ENCODE data around the gene PCDH15.

DNA sequence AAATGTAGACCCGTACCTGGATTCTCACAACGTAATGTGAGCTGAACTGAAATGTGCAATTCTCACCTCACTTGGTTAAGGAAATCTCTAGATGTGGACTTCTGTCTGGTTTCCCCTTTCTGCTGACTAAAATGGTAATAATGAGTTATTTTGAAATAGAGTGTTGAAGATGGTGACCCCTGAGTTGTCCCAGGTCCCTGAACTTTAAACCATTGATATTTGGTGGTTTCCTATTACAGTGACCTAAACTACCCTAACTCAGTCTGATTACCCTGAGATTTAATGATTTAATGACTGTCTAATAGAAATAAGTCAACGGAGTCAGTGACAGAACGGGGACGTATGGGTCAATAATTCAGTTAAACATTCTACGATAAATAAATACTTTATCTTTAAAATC, 845.9 kb downstream of the PCDH15 start:
- TF ChIP-seq, protein P1, sequence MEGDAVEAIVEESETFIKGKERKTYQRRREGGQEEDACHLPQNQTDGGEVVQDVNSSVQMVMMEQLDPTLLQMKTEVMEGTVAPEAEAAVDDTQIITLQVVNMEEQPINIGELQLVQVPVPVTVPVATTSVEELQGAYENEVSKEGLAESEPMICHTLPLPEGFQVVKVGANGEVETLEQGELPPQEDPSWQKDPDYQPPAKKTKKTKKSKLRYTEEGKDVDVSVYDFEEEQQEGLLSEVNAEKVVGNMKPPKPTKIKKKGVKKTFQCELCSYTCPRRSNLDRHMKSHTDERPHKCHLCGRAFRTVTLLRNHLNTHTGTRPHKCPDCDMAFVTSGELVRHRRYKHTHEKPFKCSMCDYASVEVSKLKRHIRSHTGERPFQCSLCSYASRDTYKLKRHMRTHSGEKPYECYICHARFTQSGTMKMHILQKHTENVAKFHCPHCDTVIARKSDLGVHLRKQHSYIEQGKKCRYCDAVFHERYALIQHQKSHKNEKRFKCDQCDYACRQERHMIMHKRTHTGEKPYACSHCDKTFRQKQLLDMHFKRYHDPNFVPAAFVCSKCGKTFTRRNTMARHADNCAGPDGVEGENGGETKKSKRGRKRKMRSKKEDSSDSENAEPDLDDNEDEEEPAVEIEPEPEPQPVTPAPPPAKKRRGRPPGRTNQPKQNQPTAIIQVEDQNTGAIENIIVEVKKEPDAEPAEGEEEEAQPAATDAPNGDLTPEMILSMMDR (IDR thresholded peaks at IDR 0.05; ENCODE audit: insufficient read depth, low read length, poor library complexity, severe bottlenecking): no peak
- no peak for TF ChIP-seq EZH2phosphoT487 (conservative IDR thresholded peaks at IDR 0.05; ENCODE audit: low read length)
